HG02938 (cell line): ENCODE measurements around the gene ILK.

ENCODE experiments used
- ATAC-seq: cut with Tn5 transposase; IDR thresholded peaks from one replicate; pipeline ENCODE4 v1.9.1; 2021; ENCODE audit warnings: mild to moderate bottlenecking, moderate library complexity; ENCODE audit not compliant: unreplicated experiment

The ILK gene

DNA sequence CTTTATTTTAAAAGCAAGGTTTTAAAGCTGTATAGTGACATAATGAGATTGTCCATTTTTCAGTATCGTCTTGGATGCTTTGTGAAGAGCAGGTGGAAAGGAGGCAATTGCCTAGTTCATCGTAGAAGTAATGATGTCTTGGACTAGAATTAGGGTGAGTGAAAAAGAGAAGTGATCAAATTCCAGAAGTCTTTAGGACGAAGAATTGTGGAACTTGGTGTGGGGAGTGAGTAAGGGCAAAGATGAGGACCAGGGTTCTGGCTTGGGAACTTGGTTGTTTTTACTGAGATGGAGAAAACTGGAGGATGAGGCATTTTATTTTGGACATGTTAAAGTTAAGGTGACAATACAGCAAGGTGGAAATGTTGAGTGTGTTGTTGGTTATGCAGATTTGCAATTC is 1.2 kb downstream of the ILK start:
- no peak for ATAC-seq

DNA sequence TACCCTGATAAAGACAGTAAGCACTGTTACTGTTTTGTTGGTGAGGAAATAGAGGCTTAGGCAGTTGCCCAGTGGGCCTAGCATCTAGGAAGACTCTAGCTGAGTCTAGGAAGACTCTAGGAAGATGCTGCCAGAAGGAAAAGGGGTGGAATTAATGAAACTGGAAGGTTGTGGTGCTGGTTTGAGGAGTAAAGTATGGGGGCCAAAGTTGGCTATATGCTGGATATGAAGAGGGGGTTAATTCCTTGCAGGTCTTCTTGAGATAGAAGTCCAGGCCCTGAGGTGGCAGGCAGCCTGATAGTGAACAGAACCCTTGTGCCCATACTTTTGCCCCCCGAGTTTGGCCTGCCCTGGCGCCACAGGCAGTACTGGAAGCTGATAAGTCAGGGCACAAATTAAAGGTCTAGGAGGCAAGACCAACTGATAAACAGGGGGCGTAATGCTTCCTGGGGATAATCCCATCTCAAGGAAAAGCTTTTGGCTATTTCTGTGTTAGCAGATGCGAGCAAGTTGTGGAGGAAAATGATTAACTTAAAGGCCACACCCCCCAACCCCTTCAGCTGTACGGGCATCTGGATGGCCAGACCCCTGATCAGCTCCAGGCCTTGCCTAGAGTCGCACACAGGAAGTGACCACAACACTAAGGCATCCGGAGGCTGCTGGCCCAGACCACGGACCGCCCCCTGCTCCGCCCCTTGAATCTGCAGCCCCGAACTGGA is 3.1 kb downstream of the ILK start:
- ATAC-seq = peak; percentile 39

GRCh38 chr11:6607190-6607795 is 3.7 kb downstream of the ILK start:
- ATAC-seq = no peak

- no peak for ATAC-seq
Observed at GRCh38 chr11:6608011-6608410, 4.4 kb downstream of the ILK start.

DNA sequence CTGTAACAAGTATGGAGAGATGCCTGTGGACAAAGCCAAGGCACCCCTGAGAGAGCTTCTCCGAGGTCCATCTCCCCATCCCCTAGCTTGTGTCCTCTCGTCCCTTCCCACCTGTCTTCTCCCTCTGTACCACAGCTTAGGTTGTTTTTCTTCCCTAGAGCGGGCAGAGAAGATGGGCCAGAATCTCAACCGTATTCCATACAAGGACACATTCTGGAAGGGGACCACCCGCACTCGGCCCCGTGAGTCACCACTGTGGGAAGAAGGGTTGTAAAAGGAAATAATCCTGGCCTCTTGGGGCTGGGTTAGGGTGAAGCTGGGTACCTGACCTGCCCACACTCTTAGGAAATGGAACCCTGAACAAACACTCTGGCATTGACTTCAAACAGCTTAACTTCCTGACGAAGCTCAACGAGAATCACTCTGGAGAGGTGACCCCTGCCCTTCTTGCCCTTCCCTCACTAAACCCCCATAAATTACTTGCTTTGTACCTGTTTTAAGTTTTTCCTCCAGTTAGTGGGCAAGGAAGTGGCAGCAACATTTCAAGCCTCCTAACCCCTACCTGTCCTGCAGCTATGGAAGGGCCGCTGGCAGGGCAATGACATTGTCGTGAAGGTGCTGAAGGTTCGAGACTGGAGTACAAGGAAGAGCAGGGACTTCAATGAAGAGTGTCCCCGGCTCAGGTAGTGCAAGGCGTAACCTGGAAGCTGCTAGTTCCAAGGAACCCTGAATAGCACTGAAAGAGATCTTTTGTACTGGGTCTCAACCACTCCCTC is 5.3 kb downstream of the ILK start:
- ATAC-seq = no peak

DNA sequence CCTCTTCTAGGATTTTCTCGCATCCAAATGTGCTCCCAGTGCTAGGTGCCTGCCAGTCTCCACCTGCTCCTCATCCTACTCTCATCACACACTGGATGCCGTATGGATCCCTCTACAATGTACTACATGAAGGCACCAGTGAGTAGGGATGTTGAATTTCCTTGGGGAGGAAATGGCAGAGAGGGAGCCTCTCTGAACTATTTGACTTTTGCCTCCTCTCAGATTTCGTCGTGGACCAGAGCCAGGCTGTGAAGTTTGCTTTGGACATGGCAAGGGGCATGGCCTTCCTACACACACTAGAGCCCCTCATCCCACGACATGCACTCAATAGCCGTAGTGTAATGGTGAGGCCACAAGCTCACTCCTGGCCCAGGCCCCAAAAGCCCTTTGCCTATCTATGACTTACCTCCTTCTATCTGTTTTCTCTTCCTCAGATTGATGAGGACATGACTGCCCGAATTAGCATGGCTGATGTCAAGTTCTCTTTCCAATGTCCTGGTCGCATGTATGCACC is 6.0 kb downstream of the ILK start:
- no peak for ATAC-seq

- no peak for ATAC-seq
Observed at GRCh38 chr11:6610591-6610990, 7.0 kb downstream of the ILK start.

DNA sequence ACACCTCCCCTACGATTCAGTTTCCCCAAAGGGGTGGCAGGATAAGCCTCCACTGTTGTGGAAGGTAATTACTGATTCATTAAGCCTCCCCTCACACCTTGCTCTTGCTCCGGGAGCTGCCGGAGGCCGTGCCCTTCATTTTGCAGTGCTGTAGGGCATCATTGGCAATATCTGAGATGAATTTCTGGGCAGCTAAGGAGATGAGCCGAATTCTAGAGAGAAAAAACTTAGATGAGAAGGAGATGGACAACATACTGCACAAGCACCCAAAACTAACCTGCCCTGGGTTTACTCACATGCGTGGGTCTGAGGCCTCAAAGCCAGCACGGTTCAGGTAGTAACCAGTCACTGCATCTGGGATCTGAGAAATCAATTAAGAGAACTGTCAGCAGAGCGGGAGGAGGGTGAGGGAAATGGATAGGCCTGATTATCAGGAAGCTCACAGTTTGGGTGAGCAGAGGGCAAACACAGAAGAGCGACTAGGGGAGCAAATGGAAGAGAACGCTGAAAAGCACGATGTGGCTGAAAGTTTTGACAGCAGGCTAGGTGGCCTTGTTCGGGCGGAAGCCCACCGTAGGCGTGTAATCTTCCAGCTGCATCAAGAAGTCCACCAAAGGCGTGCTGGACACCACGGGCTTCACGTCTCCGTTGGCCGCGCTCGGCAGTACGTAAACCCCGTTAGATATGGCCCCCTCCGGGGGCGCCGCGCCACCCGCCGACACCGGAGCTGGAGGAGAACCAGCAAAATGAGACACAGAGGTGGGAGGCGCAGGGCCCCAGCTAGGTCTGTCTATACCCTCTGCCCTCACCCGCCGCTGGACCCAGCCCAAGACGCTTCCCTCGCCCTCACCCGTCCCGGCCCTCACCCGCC is 7.8 kb downstream of the ILK start:
- peak; percentile 0 for ATAC-seq

DNA sequence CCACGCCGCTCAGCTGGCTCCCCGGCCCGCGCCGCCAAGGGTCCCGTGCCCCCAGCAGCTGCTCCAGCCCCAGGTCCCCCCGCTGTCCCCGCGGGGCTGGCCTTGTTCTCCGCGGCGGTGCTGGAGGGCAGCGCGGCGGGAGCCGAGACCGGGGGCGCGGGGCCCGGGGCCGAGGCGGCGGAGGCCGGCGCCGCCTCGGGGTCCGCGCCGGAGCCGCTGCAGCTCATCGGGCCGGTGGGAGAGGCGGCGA is 8.3 kb downstream of the ILK start:
- peak; percentile 3 for ATAC-seq

GRCh38 chr11:6612213-6613041 is 8.9 kb downstream of the ILK start, which contains the start of gene TAF10:
Gene TAF10, minus strand, starts transcription at chr11:6612216. Its CDS starts 27 bp downstream, at chr11:6612189.
- ATAC-seq = peak; percentile 80

GRCh38 chr11:6613496-6613895 is 9.9 kb downstream of the ILK start:
- no peak for ATAC-seq

DNA sequence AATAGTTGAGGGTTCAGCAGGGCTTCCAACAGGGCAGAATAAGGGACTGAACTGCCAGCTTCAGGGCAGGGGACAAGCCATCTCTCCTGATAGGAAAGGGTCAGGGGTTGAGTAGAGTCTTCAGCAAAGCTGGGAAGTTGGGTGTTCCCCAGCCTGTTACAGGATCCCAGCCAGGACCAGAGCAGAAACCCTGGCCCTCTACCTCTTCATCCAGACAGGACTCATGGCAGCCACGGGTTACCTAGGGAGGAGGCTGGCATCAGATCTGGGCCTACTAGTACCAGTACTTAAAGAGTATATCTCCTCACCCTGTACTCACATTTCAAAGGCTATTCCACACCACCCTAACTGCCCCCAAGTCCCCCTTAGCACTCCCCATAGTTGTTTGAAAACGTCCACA is 10.9 kb downstream of the ILK start:
- ATAC-seq = no peak

DNA sequence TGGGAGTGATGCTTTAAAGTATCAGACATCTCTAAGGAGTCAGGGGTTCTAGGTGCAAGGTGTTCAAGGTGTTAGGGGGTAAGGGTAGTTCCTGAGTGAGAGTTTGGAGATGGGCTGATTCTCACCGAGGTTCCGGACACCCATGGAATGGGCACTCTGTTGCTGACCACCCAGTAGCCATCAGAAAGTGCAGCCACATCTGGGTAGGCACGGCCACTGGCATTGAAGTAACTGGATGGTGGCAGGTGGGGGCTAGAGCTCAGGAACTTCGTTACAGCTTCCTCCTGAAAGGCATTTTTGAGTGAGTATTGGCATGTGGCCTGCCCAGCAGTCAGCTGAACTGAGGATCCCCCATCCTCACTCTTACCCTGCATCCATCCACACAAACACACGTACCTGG is 11.5 kb downstream of the ILK start:
- ATAC-seq = no peak

- no peak for ATAC-seq
Observed at GRCh38 chr11:6615882-6616585, 12.5 kb downstream of the ILK start.

GRCh38 chr11:6616596-6617250 is 13.1 kb downstream of the ILK start:
- no peak for ATAC-seq

GRCh38 chr11:6617315-6617781 is 13.8 kb downstream of the ILK start:
- no peak for ATAC-seq

- ATAC-seq = no peak
Observed at GRCh38 chr11:6618117-6619003, 14.8 kb downstream of the ILK start.
